PC-3 (cell line): ENCODE measurements around the gene SRGAP1. TPM values are rescaled to one million over a fixed set of nuclear protein-coding genes. Genes with fewer than 3 reads are reported as not detected.

ENCODE experiments used
- ATAC-seq: fragments of 200-7000 bp; cut with Tn5 transposase; 2 replicates; pipeline ENCODE4 v1.9.1; 2020; ENCODE audit warnings: mild to moderate bottlenecking, moderate library complexity
- BruUV-seq: library from RNA; stranded (reverse); fragments of 400-500 nt; replicated peaks from 2 replicates; lab custom pipeline; 2021; lab: Mats Ljungman, UMichigan
- CTCF ChIA-PET: fragments of 300-600 bp; sonication (Branson Sonifier 250); formaldehyde crosslinking; loops from one replicate; lab custom pipeline; 2022; ENCODE audit warnings: antibody characterized with exemption; lab: Charles Lee
- POLR2A ChIA-PET: fragments of 300-600 bp; sonication (Branson Sonifier 250); formaldehyde crosslinking; loops from one replicate; lab custom pipeline; 2022; ENCODE audit warnings: antibody characterized with exemption; ENCODE audit not compliant: unreplicated experiment; lab: Charles Lee
- DNase-seq: peaks from one replicate; pipeline ENCODE4 v3.0.0-alpha.2; 2015
- H2AFZ ChIP-seq: fragments of 300-600 bp; sonication (generic); 2 replicates; pipeline ENCODE4 v1.6.0; 2016; ENCODE audit warnings: antibody characterized with exemption, low read length
- H3F3A ChIP-seq: fragments of 300-600 bp; sonication (generic); one replicate; pipeline ENCODE4 v1.6.0; 2017; ENCODE audit warnings: antibody characterized with exemption, low read length, control low read depth, mild to moderate bottlenecking; ENCODE audit not compliant: unreplicated experiment
- H3K27ac ChIP-seq: fragments of 300-600 bp; sonication (generic); 2 replicates; pipeline ENCODE4 v1.5.1; 2016; ENCODE audit warnings: mild to moderate bottlenecking, low read length
- H3K27me3 ChIP-seq: fragments of 300-600 bp; sonication (generic); 2 replicates; pipeline ENCODE4 v1.6.1; 2016; ENCODE audit warnings: low read length, mixed read lengths
- H3K36me3 ChIP-seq: fragments of 300-600 bp; sonication (generic); 2 replicates; pipeline ENCODE4 v1.6.1; 2016; ENCODE audit warnings: low read depth, mixed run types, low read length, mixed read lengths
- H3K4me1 ChIP-seq: fragments of 300-600 bp; sonication (generic); 2 replicates; pipeline ENCODE4 v1.5.1; 2016; ENCODE audit warnings: low read length; ENCODE audit not compliant: insufficient read depth
- H3K4me2 ChIP-seq: fragments of 300-600 bp; sonication (generic); 2 replicates; pipeline ENCODE4 v1.6.0; 2016; ENCODE audit warnings: low read length
- H3K4me3 ChIP-seq: fragments of 300-600 bp; sonication (generic); 2 replicates; pipeline ENCODE4 v1.5.1; 2016; ENCODE audit warnings: mild to moderate bottlenecking, low read length, mixed read lengths
- H3K79me2 ChIP-seq: fragments of 300-600 bp; sonication (generic); 2 replicates; pipeline ENCODE4 v1.6.1; 2017; ENCODE audit warnings: low read length, mixed read lengths
- H3K9ac ChIP-seq: fragments of 300-600 bp; sonication (generic); 2 replicates; pipeline ENCODE4 v1.6.0; 2016; ENCODE audit warnings: mild to moderate bottlenecking, low read length
- H3K9me2 ChIP-seq: fragments of 300-600 bp; sonication (generic); replicated peaks from 2 replicates; pipeline ENCODE4 v1.6.1; 2016; ENCODE audit warnings: mixed run types, low read length, mixed read lengths
- H3K9me3 ChIP-seq: fragments of 300-600 bp; sonication (generic); 2 replicates; pipeline ENCODE4 v1.6.1; 2016; ENCODE audit warnings: low read length, mixed read lengths
- H4K20me1 ChIP-seq: fragments of 300-600 bp; sonication (generic); 2 replicates; pipeline ENCODE4 v1.6.1; 2016; ENCODE audit warnings: low read length, mixed read lengths
- EZH2 ChIP-seq: fragments of 300-600 bp; sonication (generic); IDR thresholded peaks from one replicate; pipeline ENCODE4 v1.6.1; 2017; ENCODE audit warnings: antibody characterized with exemption, mild to moderate bottlenecking, low read length; ENCODE audit not compliant: unreplicated experiment
- EZH2phosphoT487 ChIP-seq: fragments of 300-600 bp; sonication (generic); IDR thresholded peaks from 2 replicates; pipeline ENCODE4 v1.6.1; 2018; ENCODE audit warnings: mild to moderate bottlenecking, antibody characterized with exemption, low read length, borderline replicate concordance
- intact Hi-C: fragments of 100-400 bp; cut with micrococcal nuclease; formaldehyde crosslinking; loops from 2 replicates; pipeline ENCODE4 v1.9.0; 2023
- total RNA-seq: library from RNA; depleted of rRNA; stranded (reverse); fragments of >200 nt; gene quantifications from 2 replicates; pipeline ENCODE4 v1.2.3, GENCODE V29; 2014
- TF ChIP-seq, protein P1 (sequence below): fragments of 300-600 bp; sonication (generic); conservative IDR thresholded peaks from 2 replicates; pipeline ENCODE4 v1.5.1; 2017; ENCODE audit warnings: antibody characterized with exemption, low read depth, mild to moderate bottlenecking, low read length

SRGAP1 gene
- total RNA-seq, 1 experiment from 2014 or later = 11.0 TPM

DNA sequence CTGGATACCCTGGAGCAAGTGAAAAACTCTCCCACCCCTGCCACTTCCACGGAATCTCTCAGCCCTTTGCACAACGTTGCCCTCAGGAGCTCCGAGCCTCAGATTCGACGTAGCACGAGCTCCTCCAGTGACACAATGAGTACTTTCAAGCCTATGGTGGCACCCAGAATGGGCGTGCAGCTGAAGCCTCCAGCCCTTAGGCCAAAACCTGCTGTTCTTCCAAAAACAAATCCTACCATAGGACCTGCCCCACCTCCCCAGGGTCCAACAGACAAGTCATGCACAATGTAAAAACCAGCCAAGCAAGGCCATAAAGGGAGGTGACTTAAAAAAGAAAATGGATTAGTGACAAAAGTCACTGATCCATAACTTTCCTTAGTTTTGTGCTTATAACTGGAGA, 297.9 kb downstream of the SRGAP1 start:
- H3K4me3 ChIP-seq = no peak overlapping the region
- H3K27me3 ChIP-seq = no peaks in the 10 kb centered on the region
- TF ChIP-seq, protein P1, sequence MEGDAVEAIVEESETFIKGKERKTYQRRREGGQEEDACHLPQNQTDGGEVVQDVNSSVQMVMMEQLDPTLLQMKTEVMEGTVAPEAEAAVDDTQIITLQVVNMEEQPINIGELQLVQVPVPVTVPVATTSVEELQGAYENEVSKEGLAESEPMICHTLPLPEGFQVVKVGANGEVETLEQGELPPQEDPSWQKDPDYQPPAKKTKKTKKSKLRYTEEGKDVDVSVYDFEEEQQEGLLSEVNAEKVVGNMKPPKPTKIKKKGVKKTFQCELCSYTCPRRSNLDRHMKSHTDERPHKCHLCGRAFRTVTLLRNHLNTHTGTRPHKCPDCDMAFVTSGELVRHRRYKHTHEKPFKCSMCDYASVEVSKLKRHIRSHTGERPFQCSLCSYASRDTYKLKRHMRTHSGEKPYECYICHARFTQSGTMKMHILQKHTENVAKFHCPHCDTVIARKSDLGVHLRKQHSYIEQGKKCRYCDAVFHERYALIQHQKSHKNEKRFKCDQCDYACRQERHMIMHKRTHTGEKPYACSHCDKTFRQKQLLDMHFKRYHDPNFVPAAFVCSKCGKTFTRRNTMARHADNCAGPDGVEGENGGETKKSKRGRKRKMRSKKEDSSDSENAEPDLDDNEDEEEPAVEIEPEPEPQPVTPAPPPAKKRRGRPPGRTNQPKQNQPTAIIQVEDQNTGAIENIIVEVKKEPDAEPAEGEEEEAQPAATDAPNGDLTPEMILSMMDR = no peak
- no peak for TF ChIP-seq EZH2
- no peak for TF ChIP-seq EZH2phosphoT487
- intact Hi-C loops = no loop called here
- BruUV-seq = no TSS peak
- H3K79me2 ChIP-seq = no peaks in the 10 kb centered on the region
- DNase-seq (no peak), ATAC-seq (no peak)
- no peak overlapping the region for H3K4me2 ChIP-seq
- H2AFZ ChIP-seq = no peak overlapping the region
- peaks cover 19% of the 10 kb centered on the region for H3K36me3 ChIP-seq
- no peaks in the 10 kb centered on the region for H4K20me1 ChIP-seq
- POLR2A ChIA-PET = no interaction called here
- no peak overlapping the region for H3K9ac ChIP-seq
- H3K9me2 ChIP-seq = no peaks in the 10 kb centered on the region
- no peak overlapping the region for H3K27ac ChIP-seq
- CTCF ChIA-PET = interaction anchor here (0.8 kb wide), 1 partner anchor 303 kb away, joined by 5 read pairs; no protein-coding TSS in a partner anchor
- H3K4me1 ChIP-seq = peaks cover 2% of the 10 kb centered on the region
- H3K9me3 ChIP-seq = no peaks in the 10 kb centered on the region
- H3F3A ChIP-seq = no peaks in the 10 kb centered on the region

DNA sequence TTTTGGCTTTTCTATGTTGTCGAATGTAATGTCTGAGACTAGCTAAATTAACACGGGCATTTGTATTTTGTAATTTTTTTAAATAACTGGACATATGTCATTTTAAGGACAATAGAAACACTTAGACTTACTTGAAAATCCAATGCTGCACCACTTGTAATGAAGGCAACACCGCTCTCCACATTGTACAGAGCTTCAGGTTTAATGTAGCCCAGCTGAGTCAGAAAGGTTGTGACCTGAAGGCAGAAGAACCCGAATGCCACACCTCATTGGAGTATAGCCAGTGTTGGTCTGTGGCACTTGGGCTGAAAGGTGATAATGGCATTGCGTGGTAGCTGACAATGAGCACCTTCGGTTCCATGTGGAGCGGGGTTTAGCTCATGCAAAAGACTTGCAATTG, 298.3 kb downstream of the SRGAP1 start:
- TF ChIP-seq EZH2 = no peak
- ChIA-PET CTCF (interaction anchor here (0.8 kb wide), 1 partner anchor 304 kb away, joined by 5 read pairs; no protein-coding TSS in a partner anchor), POLR2A (no interaction called here)
- BruUV-seq = no TSS peak
- H3K27me3 ChIP-seq = no peaks in the 10 kb centered on the region
- DNase-seq (no peak), ATAC-seq (no peak)
- intact Hi-C loops = no loop called here
- H3K36me3 ChIP-seq = peaks cover 19% of the 10 kb centered on the region
- H3F3A ChIP-seq = no peaks in the 10 kb centered on the region
- no peaks in the 10 kb centered on the region for H3K4me1 ChIP-seq
- H3K9ac ChIP-seq = no peak overlapping the region
- no peaks in the 10 kb centered on the region for H3K9me3 ChIP-seq
- no peaks in the 10 kb centered on the region for H3K9me2 ChIP-seq
- H3K4me3 ChIP-seq = no peak overlapping the region
- no peak overlapping the region for H3K4me2 ChIP-seq
- no peak overlapping the region for H3K27ac ChIP-seq
- no peak overlapping the region for H2AFZ ChIP-seq
- no peaks in the 10 kb centered on the region for H4K20me1 ChIP-seq
- no peaks in the 10 kb centered on the region for H3K79me2 ChIP-seq

DNA sequence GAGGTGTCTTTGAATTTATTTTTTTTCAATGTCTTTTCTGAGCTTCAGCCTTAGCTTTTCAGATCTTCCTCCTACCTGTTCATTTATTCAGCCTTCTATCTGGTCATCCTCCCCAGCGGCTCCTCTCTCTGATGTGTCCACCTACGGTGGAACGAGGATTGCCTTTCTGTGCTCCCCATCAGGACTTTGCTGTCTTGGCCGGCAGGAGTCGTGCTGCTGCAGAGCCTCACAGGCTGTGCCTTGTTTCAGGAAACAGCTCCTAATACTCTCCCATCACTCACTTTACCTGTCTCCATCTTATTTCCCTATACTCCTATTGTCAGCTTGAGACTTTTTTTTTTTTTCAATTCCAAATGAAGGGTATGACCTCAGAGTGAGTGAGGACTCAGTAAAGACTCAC, 300.7 kb downstream of the SRGAP1 start:
- intact Hi-C loops = no loop called here
- H3K4me3 ChIP-seq = no peak overlapping the region
- H3K79me2 ChIP-seq = no peaks in the 10 kb centered on the region
- no peak overlapping the region for H3K9ac ChIP-seq
- no peak overlapping the region for H3K4me2 ChIP-seq
- CTCF ChIA-PET = no interaction called here
- no peak for DNase-seq
- no peaks in the 10 kb centered on the region for H3K27me3 ChIP-seq
- H3K36me3 ChIP-seq = peaks cover 9% of the 10 kb centered on the region
- H2AFZ ChIP-seq = no peak overlapping the region
- H4K20me1 ChIP-seq = no peaks in the 10 kb centered on the region
- H3F3A ChIP-seq = no peaks in the 10 kb centered on the region
- BruUV-seq = no TSS peak
- H3K9me2 ChIP-seq = no peaks in the 10 kb centered on the region
- H3K4me1 ChIP-seq = no peaks in the 10 kb centered on the region
- TF ChIP-seq, protein P1 = no peak
- TF ChIP-seq EZH2 = no peak
- TF ChIP-seq EZH2phosphoT487 = no peak
- H3K9me3 ChIP-seq = no peaks in the 10 kb centered on the region
- POLR2A ChIA-PET = no interaction called here
- no peak overlapping the region for H3K27ac ChIP-seq
- no peak for ATAC-seq
